H9 (cell line): Measurements from ENCODE around the gene C1QTNF6. TPM values are rescaled to one million over a fixed set of nuclear protein-coding genes. Genes with fewer than 3 reads are reported as not detected.

ENCODE experiments used
- DNase-seq: peaks from one replicate; pipeline ENCODE4 v3.0.0-alpha.2; 2017
- H2AFZ ChIP-seq: one replicate; pipeline ENCODE4 v1.6.1; 2013; ENCODE audit warnings: mild to moderate bottlenecking, low read length, control low read depth, moderate library complexity
- H2AK5ac ChIP-seq: 2 replicates; pipeline ENCODE4 v1.6.1; 2013; ENCODE audit warnings: low read length, control low read depth, mixed read lengths; ENCODE audit not compliant: insufficient read length
- H2BK120ac ChIP-seq: one replicate; pipeline ENCODE4 v1.6.1; 2013; ENCODE audit warnings: low read depth, mild to moderate bottlenecking, low read length, control low read depth, inconsistent platforms; ENCODE audit not compliant: poor library complexity, severe bottlenecking
- H2BK12ac ChIP-seq: 2 replicates; pipeline ENCODE4 v1.6.1; 2013; ENCODE audit warnings: low read length, control low read depth, mixed read lengths, low read depth; ENCODE audit not compliant: insufficient read length
- H2BK15ac ChIP-seq: 2 replicates; pipeline ENCODE4 v1.6.1; 2013; ENCODE audit warnings: low read depth, low read length, control low read depth
- H2BK20ac ChIP-seq: one replicate; pipeline ENCODE4 v1.6.1; 2013; ENCODE audit warnings: low read depth, mild to moderate bottlenecking, low read length, control low read depth, inconsistent platforms; ENCODE audit not compliant: poor library complexity, severe bottlenecking
- H2BK5ac ChIP-seq: 2 replicates; pipeline ENCODE4 v1.6.1; 2013; ENCODE audit warnings: low read length, control low read depth, mixed read lengths; ENCODE audit not compliant: insufficient read length
- H3K14ac ChIP-seq: 2 replicates; pipeline ENCODE4 v1.6.1; 2013; ENCODE audit warnings: low read length, control low read depth; ENCODE audit not compliant: insufficient read depth
- H3K18ac ChIP-seq: 2 replicates; pipeline ENCODE4 v1.6.1; 2013; ENCODE audit warnings: low read depth, mild to moderate bottlenecking, mixed read lengths, low read length, control low read depth; ENCODE audit not compliant: insufficient read length
- H3K23ac ChIP-seq: 2 replicates; pipeline ENCODE4 v1.6.1; 2013; ENCODE audit warnings: low read length, control low read depth, mixed read lengths, low read depth; ENCODE audit not compliant: insufficient read length
- H3K23me2 ChIP-seq: 2 replicates; pipeline ENCODE4 v1.6.1; 2013; ENCODE audit warnings: low read depth, mild to moderate bottlenecking, mixed read lengths, low read length, control low read depth; ENCODE audit not compliant: insufficient read length, poor library complexity, severe bottlenecking
- H3K27ac ChIP-seq: 2 replicates; pipeline ENCODE4 v1.5.1; 2013; ENCODE audit warnings: low read length, control low read depth, mixed read lengths, low read depth; ENCODE audit not compliant: insufficient read length
- H3K27me3 ChIP-seq: 2 replicates; pipeline ENCODE4 v1.6.1; 2013; ENCODE audit warnings: low read length, control low read depth, inconsistent platforms; ENCODE audit not compliant: insufficient read depth
- H3K4ac ChIP-seq: 2 replicates; pipeline ENCODE4 v1.6.1; 2013; ENCODE audit warnings: low read depth, mild to moderate bottlenecking, control low read depth, inconsistent platforms, low read length, moderate library complexity
- H3K4me1 ChIP-seq: 2 replicates; pipeline ENCODE4 v1.6.1; 2013; ENCODE audit warnings: low read length, control low read depth, inconsistent platforms; ENCODE audit not compliant: insufficient read depth
- H3K4me2 ChIP-seq: 2 replicates; pipeline ENCODE4 v1.6.1; 2013; ENCODE audit warnings: low read length, control low read depth, mixed read lengths; ENCODE audit not compliant: insufficient read length, insufficient read depth
- H3K56ac ChIP-seq: 2 replicates; pipeline ENCODE4 v1.6.1; 2013; ENCODE audit warnings: low read depth, mild to moderate bottlenecking, mixed read lengths, low read length, control low read depth; ENCODE audit not compliant: insufficient read length
- H3K79me1 ChIP-seq: 2 replicates; pipeline ENCODE4 v1.6.1; 2013; ENCODE audit warnings: low read depth, mild to moderate bottlenecking, moderate library complexity, low read length, control low read depth, inconsistent platforms; ENCODE audit not compliant: insufficient read depth, poor library complexity, severe bottlenecking
- H3K79me2 ChIP-seq: 2 replicates; pipeline ENCODE4 v1.6.1; 2013; ENCODE audit warnings: low read length, control low read depth, inconsistent platforms; ENCODE audit not compliant: insufficient read depth
- H3K9ac ChIP-seq: 2 replicates; pipeline ENCODE4 v1.6.1; 2013; ENCODE audit warnings: low read length, control low read depth, mixed read lengths; ENCODE audit not compliant: insufficient read length; ENCODE audit errors: extremely low read depth
- H3K9me3 ChIP-seq: one replicate; pipeline ENCODE4 v1.6.1; 2013; ENCODE audit warnings: low read depth, low read length, inconsistent platforms; ENCODE audit not compliant: control insufficient read depth
- H3T11ph ChIP-seq: one replicate; pipeline ENCODE4 v1.6.1; 2013; ENCODE audit warnings: mild to moderate bottlenecking, low read length, control low read depth, inconsistent platforms
- H4K20me1 ChIP-seq: one replicate; pipeline ENCODE4 v1.6.1; 2013; ENCODE audit not compliant: control insufficient read depth, insufficient read length, insufficient read depth
- H4K5ac ChIP-seq: 2 replicates; pipeline ENCODE4 v1.6.1; 2013; ENCODE audit warnings: low read depth, mild to moderate bottlenecking, mixed read lengths, low read length, control low read depth; ENCODE audit not compliant: insufficient read length
- H4K8ac ChIP-seq: replicated peaks from 2 replicates; pipeline ENCODE4 v1.6.1; 2013; ENCODE audit warnings: low read length, control low read depth, mixed read lengths, low read depth; ENCODE audit not compliant: insufficient read length
- H4K91ac ChIP-seq: 2 replicates; pipeline ENCODE4 v1.6.1; 2013; ENCODE audit warnings: low read depth, mild to moderate bottlenecking, moderate library complexity, mixed read lengths, low read length, control low read depth; ENCODE audit not compliant: insufficient read length
- H3K27ac Mint-ChIP-seq, 3 experiments: 2 replicates in 2 of 3; 3 replicates in 1 of 3; pipeline ENCODE4 v1.8.0; 2020 to 2021; ENCODE audit warnings: mixed read lengths in 3 of 3, mild to moderate bottlenecking in 1 of 3, moderate library complexity in 1 of 3
- H3K27me3 Mint-ChIP-seq: 2 replicates; pipeline ENCODE4 v1.8.0; 2021; ENCODE audit warnings: low read depth, mild to moderate bottlenecking, moderate library complexity, mixed read lengths
- H3K36me3 Mint-ChIP-seq, 3 experiments: 2 replicates in 2 of 3; 3 replicates in 1 of 3; pipeline ENCODE4 v1.8.0; 2020 to 2021; ENCODE audit warnings: low read depth in 3 of 3, mixed read lengths in 3 of 3; ENCODE audit not compliant: insufficient read depth in 1 of 3
- H3K4me1 Mint-ChIP-seq, 2 experiments: 2 replicates each; pipeline ENCODE4 v1.8.0; 2020; ENCODE audit warnings: mixed read lengths in 2 of 2
- H3K4me3 Mint-ChIP-seq, 2 experiments: 2 replicates in 1 of 2; 3 replicates in 1 of 2; pipeline ENCODE4 v1.8.0; 2020 to 2021; ENCODE audit warnings: mild to moderate bottlenecking in 2 of 2, mixed read lengths in 2 of 2, moderate library complexity in 1 of 2
- H3K9me3 Mint-ChIP-seq, 2 experiments: 2 replicates in 1 of 2; 3 replicates in 1 of 2; pipeline ENCODE4 v1.8.0; 2020; ENCODE audit warnings: mild to moderate bottlenecking in 2 of 2, mixed read lengths in 2 of 2, moderate library complexity in 1 of 2
- CTCF ChIP-seq: fragments of 200-600 bp; sonication (generic); conservative IDR thresholded peaks from 3 replicates; pipeline ENCODE4 v1.8.0; 2021; ENCODE audit warnings: antibody characterized with exemption, mild to moderate bottlenecking
- WGBS: extraction: QIAGEN DNeasy Blood & Tissue Kit; methylation state at CpG from one replicate; pipeline ENCODE4 v1.1.7; 2013; ENCODE audit warnings: missing lambda C conversion rate, low lambda C conversion rate, mixed read lengths; ENCODE audit not compliant: insufficient read length; ENCODE audit errors: extremely low coverage; 5-methylcytosine and 5-hydroxymethylcytosine counted together
- total RNA-seq: library from RNA; stranded (reverse); gene quantifications from 2 replicates; pipeline ENCODE4 v1.2.1, GENCODE V29; 2021

C1QTNF6 gene
- total RNA-seq, 1 experiment from 2014 or later = 5.0 TPM

- no peak overlapping the region for H2BK20ac ChIP-seq
- TF ChIP-seq CTCF = no peak
- peaks cover 0 to 7% (median 0%) of the 10 kb centered on the region in 3 experiments; a peak in 3 of 7 replicates for H3K36me3 Mint-ChIP-seq
Measured at GRCh38 chr22:37147186-37147990, 40.7 kb downstream of the C1QTNF6 start.

More at GRCh38 chr22:37147186-37147990, 40.7 kb downstream of the C1QTNF6 start:
- Histone ChIP-seq H3K27ac (no peak overlapping the region), H3K79me1 (no peaks in the 10 kb centered on the region), H4K20me1 (no peaks in the 10 kb centered on the region), H2AFZ (no peak overlapping the region), H3K79me2 (no peaks in the 10 kb centered on the region), H2BK12ac (no peak overlapping the region), H3K4me1 (no peaks in the 10 kb centered on the region; the same call in 1 of the 2 replicates), H3K18ac (no peak overlapping the region), H2BK120ac (no peak overlapping the region), H3K9me3 (no peaks in the 10 kb centered on the region), H3K27me3 (no peaks in the 10 kb centered on the region), H4K91ac (no peak overlapping the region), H3K4ac (no peak overlapping the region), H2AK5ac (no peak overlapping the region), H2BK5ac (no peak overlapping the region), H3T11ph (no peak overlapping the region), H3K4me2 (no peak overlapping the region), H3K9ac (no peak overlapping the region), H4K8ac (no peak overlapping the region), H4K5ac (no peak overlapping the region), H3K56ac (no peak overlapping the region), H2BK15ac (no peak overlapping the region), H3K23ac (no peak overlapping the region), H3K23me2 (no peaks in the 10 kb centered on the region), H3K14ac (no peak overlapping the region)
- peaks cover 0 to 16% of the 10 kb centered on the region in 2 experiments; a peak in 2 of 5 replicates for H3K9me3 Mint-ChIP-seq
- peak overlapping the region in 1 of 3 experiments; percentile 93; a peak in 1 of 7 replicates for H3K27ac Mint-ChIP-seq
- WGBS = no CpG with 5 or more reads among the region's 12 CpGs
- DNase-seq = no peak
- peaks cover 6 to 23% of the 10 kb centered on the region in 2 experiments for H3K4me1 Mint-ChIP-seq
- no peak overlapping the region for H3K4me3 Mint-ChIP-seq
- peaks cover 29% of the 10 kb centered on the region for H3K27me3 Mint-ChIP-seq
